Measurements from ENCODE around the gene DYRK3. TPM values are rescaled to one million over a fixed set of nuclear protein-coding genes. Genes with fewer than 3 reads are reported as not detected.

Gene DYRK3
- total and polyA plus RNA-seq, 8 donors = 2.3 to 7.0 (median 3.8) TPM

DNA sequence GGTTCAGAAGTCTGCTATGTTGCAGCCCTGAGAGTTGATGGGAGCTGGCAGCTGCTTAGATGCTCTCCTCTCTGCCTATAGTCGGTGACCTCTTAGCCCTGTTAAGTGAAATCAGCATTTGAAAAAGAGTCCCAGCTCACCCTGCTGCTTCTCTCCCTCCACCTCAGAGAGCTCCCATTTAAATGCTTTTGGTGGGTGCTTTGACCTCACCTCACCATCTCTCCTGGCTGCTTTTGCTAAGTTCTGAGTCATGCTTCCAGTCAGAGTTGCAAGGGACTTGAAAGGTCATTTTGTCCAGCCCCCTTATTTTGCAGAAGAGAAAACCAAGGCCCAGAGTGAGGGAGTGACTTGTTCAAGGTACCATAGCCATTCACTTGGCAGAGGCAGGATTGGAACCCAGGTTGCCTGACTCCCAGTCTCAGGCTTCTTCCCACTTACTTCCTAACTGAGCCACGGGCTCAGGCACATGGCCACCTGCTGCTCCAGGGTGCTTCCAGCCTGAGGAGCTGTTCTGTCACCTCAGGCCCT lies 52.6 kb downstream of the DYRK3 start:
- Histone ChIP-seq H3K27me3 (no peaks in the 10 kb centered on the region), H3K4me3 (no peak overlapping the region), H3K9me3 (no peaks in the 10 kb centered on the region), H3K36me3 (no peaks in the 10 kb centered on the region), H3K4me1 (peaks cover 53 to 56% (median 55%) of the 10 kb centered on the region in 3 donors), H3K27ac (peak overlapping the region in 2 of 4 donors; percentile 17 to 64)
- ATAC-seq (no peak), DNase-seq (no peak), FAIRE-seq (no peak)
- intact Hi-C loops (cut with DNase I) = no loop called here
- TF ChIP-seq, protein P1, sequence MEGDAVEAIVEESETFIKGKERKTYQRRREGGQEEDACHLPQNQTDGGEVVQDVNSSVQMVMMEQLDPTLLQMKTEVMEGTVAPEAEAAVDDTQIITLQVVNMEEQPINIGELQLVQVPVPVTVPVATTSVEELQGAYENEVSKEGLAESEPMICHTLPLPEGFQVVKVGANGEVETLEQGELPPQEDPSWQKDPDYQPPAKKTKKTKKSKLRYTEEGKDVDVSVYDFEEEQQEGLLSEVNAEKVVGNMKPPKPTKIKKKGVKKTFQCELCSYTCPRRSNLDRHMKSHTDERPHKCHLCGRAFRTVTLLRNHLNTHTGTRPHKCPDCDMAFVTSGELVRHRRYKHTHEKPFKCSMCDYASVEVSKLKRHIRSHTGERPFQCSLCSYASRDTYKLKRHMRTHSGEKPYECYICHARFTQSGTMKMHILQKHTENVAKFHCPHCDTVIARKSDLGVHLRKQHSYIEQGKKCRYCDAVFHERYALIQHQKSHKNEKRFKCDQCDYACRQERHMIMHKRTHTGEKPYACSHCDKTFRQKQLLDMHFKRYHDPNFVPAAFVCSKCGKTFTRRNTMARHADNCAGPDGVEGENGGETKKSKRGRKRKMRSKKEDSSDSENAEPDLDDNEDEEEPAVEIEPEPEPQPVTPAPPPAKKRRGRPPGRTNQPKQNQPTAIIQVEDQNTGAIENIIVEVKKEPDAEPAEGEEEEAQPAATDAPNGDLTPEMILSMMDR (IDR thresholded peaks at IDR 0.05) = no peak
- 46 to 62% methylated on average over 2 of the region's 2 CpGs for WGBS, 2 donors

DNA sequence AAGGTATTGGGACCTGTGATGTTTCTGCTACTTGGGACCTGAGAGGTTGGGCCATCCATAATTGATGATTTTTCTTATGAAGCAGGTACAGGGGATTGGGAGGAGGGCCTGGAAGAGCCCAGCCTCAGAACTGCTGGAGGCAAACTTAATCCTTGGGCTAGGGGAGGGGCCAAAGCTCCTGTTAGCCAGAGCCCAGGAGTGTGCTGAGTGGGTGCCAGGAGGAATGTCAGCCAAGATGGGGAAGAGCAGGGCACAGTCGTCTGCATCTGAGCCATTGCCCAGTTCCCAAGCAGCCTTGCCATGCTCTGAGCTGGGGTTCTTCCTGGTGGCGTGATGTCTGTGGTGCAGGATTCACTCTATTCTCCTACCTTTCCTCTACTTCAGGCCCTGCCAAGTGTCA lies 55.2 kb downstream of the DYRK3 start:
- Histone ChIP-seq H3K4me1 (peaks cover 67 to 74% (median 71%) of the 10 kb centered on the region in 3 donors), H3K27me3 (no peaks in the 10 kb centered on the region), H3K9me3 (no peaks in the 10 kb centered on the region), H3K27ac (peak overlapping the region in 1 of 4 donors; percentile 64), H3K4me3 (no peak overlapping the region), H3K36me3 (no peaks in the 10 kb centered on the region)
- TF ChIP-seq, protein P1 (IDR thresholded peaks at IDR 0.05) = no peak
- intact Hi-C loops (cut with DNase I) = no loop called here
- ATAC-seq (peak in 2 of 4 donors; percentile 26 to 32), FAIRE-seq (no peak), DNase-seq (peak in 3 of 6 donors; percentile 50 to 71 (median 53))
- WGBS, 2 donors = 42 to 56% methylated on average over 2 of the region's 2 CpGs

- H3K27ac ChIP-seq = peak overlapping the region in 3 of 4 donors; percentile 44 to 69 (median 64)
- WGBS, 2 donors = 11 to 17% methylated on average over 8 of the region's 8 CpGs
- ATAC-seq (peak; percentile 23 to 44 (median 40)), DNase-seq (peak in 2 of 6 donors; percentile 29 to 59), FAIRE-seq (no peak)
- no peak overlapping the region for H3K4me3 ChIP-seq
- H3K36me3 ChIP-seq = no peaks in the 10 kb centered on the region
- intact Hi-C loops (cut with DNase I) = no loop called here
- no peaks in the 10 kb centered on the region for H3K9me3 ChIP-seq
- H3K27me3 ChIP-seq = no peaks in the 10 kb centered on the region
- peaks cover 67 to 74% (median 71%) of the 10 kb centered on the region in 3 donors for H3K4me1 ChIP-seq
- TF ChIP-seq, protein P1 (IDR thresholded peaks at IDR 0.05) = no peak
These were observed 56.3 kb downstream of the DYRK3 start for GRCh38 chr1:206691604-206692003.

DNA sequence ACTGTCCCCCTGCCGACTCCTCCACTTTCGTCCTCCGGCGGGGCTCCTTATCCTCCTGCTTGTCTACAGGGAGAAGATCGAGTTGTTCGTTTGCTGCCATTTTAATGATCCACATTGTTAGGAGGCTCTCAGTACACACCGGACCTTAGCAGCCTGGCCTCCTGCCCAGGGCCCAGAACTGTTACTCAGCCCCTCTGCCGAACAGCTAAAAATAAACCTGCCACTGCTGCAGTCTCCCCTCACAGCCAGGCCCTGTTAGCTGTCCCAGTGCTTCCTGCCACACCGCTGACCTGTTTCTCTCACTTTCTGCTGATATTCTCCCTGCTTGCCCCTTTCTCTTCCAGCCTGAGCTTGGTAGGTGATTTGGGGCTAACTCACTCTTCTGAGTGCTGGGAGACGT lies 57.7 kb downstream of the DYRK3 start:
- H3K27ac ChIP-seq = peak overlapping the region; percentile 35 to 69 (median 54)
- no peaks in the 10 kb centered on the region for H3K9me3 ChIP-seq
- FAIRE-seq (no peak), ATAC-seq (peak; percentile 29 to 67 (median 60)), DNase-seq (peak in 5 of 6 donors; percentile 41 to 65 (median 54))
- H3K36me3 ChIP-seq = no peaks in the 10 kb centered on the region
- no peaks in the 10 kb centered on the region for H3K27me3 ChIP-seq
- TF ChIP-seq, protein P1 (IDR thresholded peaks at IDR 0.05) = no peak
- intact Hi-C loops (cut with DNase I) = no loop called here
- H3K4me3 ChIP-seq = no peak overlapping the region
- H3K4me1 ChIP-seq = peaks cover 56 to 65% (median 62%) of the 10 kb centered on the region in 3 donors
- 36 to 44% methylated on average over 10 of the region's 10 CpGs for WGBS, 2 donors

DNA sequence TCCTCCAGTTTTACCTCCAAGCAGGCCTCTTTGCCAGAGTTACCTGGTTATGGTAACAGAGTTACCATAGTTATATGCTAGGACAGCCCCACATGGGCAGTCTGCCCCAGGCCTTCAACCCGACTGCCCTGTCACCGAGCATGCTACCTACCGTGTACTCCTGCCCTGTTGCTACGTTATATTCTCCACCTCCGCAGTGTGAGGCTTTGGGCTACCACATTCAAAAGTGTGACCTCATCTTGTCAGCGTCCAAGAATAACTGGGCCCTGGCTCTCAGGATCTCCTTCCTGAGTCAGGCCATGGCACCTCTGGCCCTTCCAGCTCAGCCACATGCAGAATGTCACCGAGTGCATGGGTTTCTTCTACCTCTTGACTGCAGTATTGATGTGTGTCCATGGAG lies 58.3 kb downstream of the DYRK3 start:
- Histone ChIP-seq H3K36me3 (no peaks in the 10 kb centered on the region), H3K27ac (peak overlapping the region; percentile 35 to 69 (median 54)), H3K9me3 (no peaks in the 10 kb centered on the region), H3K4me3 (no peak overlapping the region), H3K27me3 (no peaks in the 10 kb centered on the region), H3K4me1 (peaks cover 50 to 60% (median 57%) of the 10 kb centered on the region in 3 donors)
- FAIRE-seq = no peak
- WGBS, 2 donors = 53 to 69% methylated on average over 7 of the region's 7 CpGs
- intact Hi-C loops (cut with DNase I) = no loop called here
- peak; percentile 18 to 36 (median 25) for ATAC-seq
- TF ChIP-seq, protein P1 (IDR thresholded peaks at IDR 0.05) = no peak
- DNase-seq = peak in 1 of 6 donors; percentile 34

Data from pancreas (tissue), 10 donors.